Breast epithelium (tissue), 4 donors: ENCODE data around the gene KCNH1. TPM values are rescaled to one million over a fixed set of nuclear protein-coding genes. Genes with fewer than 3 reads are reported as not detected.

Source experiments
- DNase-seq, 2 donors: peaks; one replicate each; pipeline ENCODE4 v3.0.0-alpha.2; 2019; ENCODE audit warnings: low spot score in 2 of 2
- H3K27ac ChIP-seq, 2 donors: fragments of 200-600 bp; sonication (generic) in 1 of 2; one replicate each; pipeline ENCODE4 v1.5.1; 2016 to 2019; ENCODE audit warnings: mild to moderate bottlenecking in 1 of 2
- H3K27me3 ChIP-seq, 2 donors: fragments of 200-600 bp; sonication (generic) in 1 of 2; one replicate each; pipeline versions ENCODE4 v1.5.1 to v1.6.0; 2017 to 2019; ENCODE audit warnings: control low read depth in 1 of 2, mild to moderate bottlenecking in 1 of 2
- H3K36me3 ChIP-seq: fragments of 200-600 bp; one replicate; pipeline ENCODE4 v1.5.1; 2019
- H3K4me1 ChIP-seq, 2 donors: fragments of 200-600 bp; sonication (generic); one replicate each; pipeline ENCODE4 v1.5.1; 2016 to 2019; ENCODE audit warnings: control low read depth in 1 of 2
- H3K4me3 ChIP-seq, 3 donors: fragments of 200-600 bp; sonication (generic); 1 replicate in 2 of 3; 2 replicates in 1 of 3; pipeline ENCODE4 v1.5.1; 2016 to 2019; ENCODE audit warnings: mild to moderate bottlenecking in 3 of 3, moderate library complexity in 2 of 3
- H3K9me3 ChIP-seq, 2 donors: fragments of 200-600 bp; sonication (generic) in 1 of 2; one replicate each; pipeline ENCODE4 v1.5.1; 2016 to 2019; ENCODE audit warnings: control low read depth in 1 of 2
- POLR2A ChIP-seq: fragments of 450-650 bp; IDR thresholded peaks from one replicate; pipeline ENCODE4 v1.6.1; 2016; ENCODE audit warnings: antibody characterized with exemption, mild to moderate bottlenecking, moderate library complexity
- POLR2AphosphoS5 ChIP-seq, 3 donors: sonication (generic); formaldehyde crosslinking; IDR thresholded peaks; one replicate each; pipeline ENCODE4 v1.6.1; 2017; ENCODE audit warnings: antibody characterized with exemption in 3 of 3
- intact Hi-C: fragments of 100-400 bp; cut with DNase I; formaldehyde crosslinking; loops from one replicate; pipeline ENCODE4 v1.15.1; 2023; ENCODE audit warnings: low total_unique reads
- total RNA-seq, 3 donors: library from RNA; depleted of rRNA; stranded (reverse); fragments of >200 nt; gene quantifications; one replicate each; pipeline ENCODE4 v1.1.0, GENCODE V29; 2016
- TF ChIP-seq, protein P1 (sequence below), 3 donors: fragments of 450-650 bp; IDR thresholded peaks; one replicate each; pipeline ENCODE4 v1.5.1; 2016 to 2017; ENCODE audit warnings: antibody characterized with exemption in 3 of 3, mild to moderate bottlenecking in 3 of 3, moderate library complexity in 3 of 3

KCNH1 gene
- total RNA-seq, 3 donors from 2014 or later = 0.32 to 1.3 TPM; not detected in 1

DNA sequence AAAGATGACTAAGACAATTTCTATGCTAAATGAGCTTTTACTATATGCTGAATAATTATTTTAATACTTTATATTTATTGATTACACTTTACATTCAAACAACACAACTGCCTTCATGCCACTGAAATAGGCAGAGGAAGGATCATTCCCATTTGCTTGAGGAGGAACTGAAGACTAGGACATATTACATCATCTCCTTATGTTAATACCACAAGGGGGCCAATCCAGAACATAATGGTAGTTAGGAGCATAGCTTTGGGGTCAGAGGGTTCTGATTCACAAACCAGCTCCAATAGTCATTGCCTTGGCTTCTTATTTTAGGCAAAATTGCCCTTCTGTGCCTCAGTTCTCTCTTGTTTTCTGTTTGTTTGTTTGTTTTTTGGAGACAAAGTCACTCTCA, 306.5 kb downstream of the KCNH1 start:
- TF ChIP-seq, protein P1, sequence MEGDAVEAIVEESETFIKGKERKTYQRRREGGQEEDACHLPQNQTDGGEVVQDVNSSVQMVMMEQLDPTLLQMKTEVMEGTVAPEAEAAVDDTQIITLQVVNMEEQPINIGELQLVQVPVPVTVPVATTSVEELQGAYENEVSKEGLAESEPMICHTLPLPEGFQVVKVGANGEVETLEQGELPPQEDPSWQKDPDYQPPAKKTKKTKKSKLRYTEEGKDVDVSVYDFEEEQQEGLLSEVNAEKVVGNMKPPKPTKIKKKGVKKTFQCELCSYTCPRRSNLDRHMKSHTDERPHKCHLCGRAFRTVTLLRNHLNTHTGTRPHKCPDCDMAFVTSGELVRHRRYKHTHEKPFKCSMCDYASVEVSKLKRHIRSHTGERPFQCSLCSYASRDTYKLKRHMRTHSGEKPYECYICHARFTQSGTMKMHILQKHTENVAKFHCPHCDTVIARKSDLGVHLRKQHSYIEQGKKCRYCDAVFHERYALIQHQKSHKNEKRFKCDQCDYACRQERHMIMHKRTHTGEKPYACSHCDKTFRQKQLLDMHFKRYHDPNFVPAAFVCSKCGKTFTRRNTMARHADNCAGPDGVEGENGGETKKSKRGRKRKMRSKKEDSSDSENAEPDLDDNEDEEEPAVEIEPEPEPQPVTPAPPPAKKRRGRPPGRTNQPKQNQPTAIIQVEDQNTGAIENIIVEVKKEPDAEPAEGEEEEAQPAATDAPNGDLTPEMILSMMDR (IDR thresholded peaks at IDR 0.05) = no peak
- TF ChIP-seq POLR2A (no peak), POLR2AphosphoS5 (IDR thresholded peaks at IDR 0.05) (no peak)

DNA sequence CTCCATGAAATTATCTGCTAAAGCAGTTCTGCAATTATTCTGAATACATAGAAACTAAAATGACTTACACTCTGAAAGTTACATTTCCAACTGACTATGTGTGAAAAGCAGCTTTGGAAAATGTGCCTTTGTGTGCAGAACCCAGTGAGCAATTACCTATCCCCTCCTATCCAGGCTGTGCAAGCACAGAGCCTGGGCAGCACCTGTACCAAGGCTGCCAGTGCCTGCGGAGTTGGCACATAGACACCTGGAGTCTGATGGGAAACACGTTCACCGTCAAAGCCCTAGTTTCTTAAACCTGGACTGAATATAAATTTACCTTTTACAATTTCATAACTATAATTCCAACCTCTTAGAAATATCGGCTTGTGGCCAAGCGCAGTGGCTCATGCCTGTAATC, 307.3 kb downstream of the KCNH1 start:
- H3K9me3 ChIP-seq = no peaks in the 10 kb centered on the region
- DNase-seq = no peak
- H3K36me3 ChIP-seq = no peaks in the 10 kb centered on the region
- H3K27me3 ChIP-seq = no peaks in the 10 kb centered on the region
- H3K4me3 ChIP-seq = no peak overlapping the region
- no peak overlapping the region for H3K27ac ChIP-seq
- TF ChIP-seq, protein P1 (IDR thresholded peaks at IDR 0.05) = no peak
- no peak for TF ChIP-seq POLR2A
- no peak for TF ChIP-seq POLR2AphosphoS5 (IDR thresholded peaks at IDR 0.05)
- intact Hi-C loops = no loop called here
- no peaks in the 10 kb centered on the region for H3K4me1 ChIP-seq

More for the DNA sequence above, 306.5 kb downstream of the KCNH1 start:
- Histone ChIP-seq H3K27ac (no peak overlapping the region), H3K9me3 (no peaks in the 10 kb centered on the region), H3K27me3 (no peaks in the 10 kb centered on the region), H3K4me1 (no peaks in the 10 kb centered on the region), H3K4me3 (no peak overlapping the region), H3K36me3 (no peaks in the 10 kb centered on the region)
- intact Hi-C loops = no loop called here
- no peak for DNase-seq

DNA sequence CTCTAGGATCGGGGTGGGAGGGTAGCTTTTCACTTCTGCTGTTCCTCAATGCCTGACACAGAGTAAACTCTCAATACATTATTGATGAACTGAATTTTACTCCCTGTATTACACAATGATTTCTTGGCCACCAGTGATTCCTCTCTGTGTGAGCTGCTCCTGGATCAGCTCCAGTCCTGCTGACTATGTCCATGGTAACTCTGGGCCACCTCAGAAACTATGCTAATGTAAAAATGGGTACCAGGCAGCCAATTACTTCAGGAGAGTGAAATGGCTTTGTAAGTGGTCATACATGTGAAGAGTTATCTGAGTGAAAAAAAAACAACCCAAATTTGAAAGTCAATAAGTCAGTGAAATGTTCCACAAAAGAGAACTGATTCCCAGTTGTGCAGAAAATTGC, 311.0 kb downstream of the KCNH1 start:
- Histone ChIP-seq H3K4me3 (no peak overlapping the region), H3K27me3 (no peaks in the 10 kb centered on the region), H3K9me3 (no peaks in the 10 kb centered on the region), H3K4me1 (no peaks in the 10 kb centered on the region), H3K27ac (no peak overlapping the region), H3K36me3 (no peaks in the 10 kb centered on the region)
- intact Hi-C loops = no loop called here
- TF ChIP-seq, protein P1 (IDR thresholded peaks at IDR 0.05) = no peak
- TF ChIP-seq POLR2AphosphoS5 (IDR thresholded peaks at IDR 0.05) = no peak
- no peak for TF ChIP-seq POLR2A
- no peak for DNase-seq

DNA sequence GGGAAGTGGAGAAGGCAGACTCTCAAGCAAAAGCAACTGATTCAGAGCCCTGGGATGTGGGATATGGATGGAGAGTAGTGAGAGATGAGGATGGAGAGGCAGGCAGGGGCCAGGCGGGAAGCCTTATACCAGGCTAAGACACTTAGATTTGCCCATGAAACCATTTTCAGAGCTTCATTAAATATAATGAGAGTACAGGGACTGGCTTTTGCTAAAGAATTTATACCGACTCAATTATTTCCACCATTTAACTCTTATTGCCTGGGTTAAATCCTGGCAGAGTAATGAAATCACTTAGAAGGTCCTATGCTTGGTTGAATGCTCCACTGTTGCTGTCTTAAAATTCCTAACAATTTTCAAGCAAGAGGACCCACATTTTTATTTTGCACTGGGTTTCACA, 311.7 kb downstream of the KCNH1 start:
- Histone ChIP-seq H3K27ac (no peak overlapping the region), H3K4me1 (no peaks in the 10 kb centered on the region), H3K9me3 (no peaks in the 10 kb centered on the region), H3K27me3 (no peaks in the 10 kb centered on the region), H3K36me3 (no peaks in the 10 kb centered on the region), H3K4me3 (no peak overlapping the region)
- no peak for DNase-seq
- TF ChIP-seq, protein P1 (IDR thresholded peaks at IDR 0.05) = no peak
- intact Hi-C loops = no loop called here

DNA sequence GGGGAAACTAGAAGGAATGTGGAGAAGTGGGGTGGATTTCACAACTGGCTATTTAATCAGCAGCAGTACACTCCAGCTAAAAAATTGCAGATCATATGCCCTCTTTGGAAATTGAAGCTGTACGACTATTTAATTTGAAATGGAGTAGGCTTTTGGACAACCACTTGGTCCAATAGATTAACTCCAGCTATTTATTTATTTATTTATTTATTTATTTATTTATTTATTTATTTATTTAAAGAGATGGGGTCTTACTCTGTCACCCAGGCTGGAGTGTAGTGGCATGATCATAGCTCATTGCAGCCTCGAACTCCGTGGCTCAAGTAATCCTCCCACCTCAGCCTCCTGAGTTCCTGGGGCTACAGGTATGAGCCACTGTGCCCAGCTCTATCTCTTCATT, 312.3 kb downstream of the KCNH1 start:
- Histone ChIP-seq H3K9me3 (no peaks in the 10 kb centered on the region), H3K4me1 (no peaks in the 10 kb centered on the region), H3K27me3 (no peaks in the 10 kb centered on the region), H3K27ac (no peak overlapping the region), H3K36me3 (no peaks in the 10 kb centered on the region), H3K4me3 (no peak overlapping the region)
- no peak for DNase-seq
- intact Hi-C loops = no loop called here
- TF ChIP-seq POLR2AphosphoS5 (IDR thresholded peaks at IDR 0.05) = no peak
- TF ChIP-seq, protein P1 (IDR thresholded peaks at IDR 0.05) = no peak
- TF ChIP-seq POLR2A = no peak
